Esophagus squamous epithelium (tissue), 5 donors: ENCODE measurements around the gene CARMIL1. TPM values are rescaled to one million over a fixed set of nuclear protein-coding genes. Genes with fewer than 3 reads are reported as not detected.

Source experiments
- DNase-seq: peaks from one replicate; lab custom pipeline; 2025; lab: John Stamatoyannopoulos, UW
- H3K27ac ChIP-seq, 4 donors: fragments of 200-600 bp; sonication (generic); one replicate each; pipeline ENCODE4 v1.5.1; 2016 to 2019; ENCODE audit warnings: mild to moderate bottlenecking in 1 of 4
- H3K27me3 ChIP-seq, 4 donors: fragments of 200-600 bp; sonication (generic); 1 replicate in 3 of 4; 2 replicates in 1 of 4; pipeline versions ENCODE4 v1.5.1 to v1.6.0; 2017 to 2021; ENCODE audit warnings: antibody characterized with exemption in 1 of 4
- H3K36me3 ChIP-seq, 3 donors: fragments of 200-600 bp; sonication (generic); one replicate each; pipeline ENCODE4 v1.5.1; 2016 to 2019
- H3K4me1 ChIP-seq, 3 donors: fragments of 200-600 bp; sonication (generic); one replicate each; pipeline ENCODE4 v1.5.1; 2017 to 2019
- H3K4me3 ChIP-seq, 4 donors: fragments of 200-600 bp; sonication (generic); 1 replicate in 3 of 4; 2 replicates in 1 of 4; pipeline ENCODE4 v1.5.1; 2016 to 2019; ENCODE audit warnings: mild to moderate bottlenecking in 2 of 4, moderate library complexity in 1 of 4
- H3K9me3 ChIP-seq, 3 donors: fragments of 200-600 bp; sonication (generic); one replicate each; pipeline ENCODE4 v1.5.1; 2016 to 2019
- CTCF ChIP-seq, 6 experiments: fragments of 450-650 bp in 4 of 6; fragments of 200-600 bp in 2 of 6; sonication (generic) in 2 of 6; IDR thresholded peaks; one replicate each; pipeline ENCODE4 v1.5.1; 2016 to 2019; ENCODE audit warnings: antibody characterized with exemption in 6 of 6, mild to moderate bottlenecking in 4 of 6, moderate library complexity in 4 of 6
- POLR2A ChIP-seq, 4 donors: fragments of 450-650 bp; IDR thresholded peaks; one replicate each; pipeline ENCODE4 v1.6.1; 2017; ENCODE audit warnings: antibody characterized with exemption in 4 of 4, mild to moderate bottlenecking in 4 of 4, moderate library complexity in 3 of 4
- WGBS, 2 donors: methylation state at CpG; one replicate each; pipeline ENCODE4 v1.1.5; 2018; 5-methylcytosine and 5-hydroxymethylcytosine counted together
- intact Hi-C: fragments of 100-400 bp; cut with DNase I; formaldehyde crosslinking; loops from one replicate; pipeline ENCODE4 v1.15.0; 2022
- total RNA-seq, 4 donors: library from RNA; depleted of rRNA; stranded (reverse); fragments of >200 nt; gene quantifications; one replicate each; pipeline ENCODE4 v1.1.0, GENCODE V29; 2016
- donor health status: DM: yes; HTN: yes; CAD: no.

Gene CARMIL1
- total RNA-seq, 4 donors from 2014 or later, result 7.2 to 19.7 (median 18.3) TPM

DNA sequence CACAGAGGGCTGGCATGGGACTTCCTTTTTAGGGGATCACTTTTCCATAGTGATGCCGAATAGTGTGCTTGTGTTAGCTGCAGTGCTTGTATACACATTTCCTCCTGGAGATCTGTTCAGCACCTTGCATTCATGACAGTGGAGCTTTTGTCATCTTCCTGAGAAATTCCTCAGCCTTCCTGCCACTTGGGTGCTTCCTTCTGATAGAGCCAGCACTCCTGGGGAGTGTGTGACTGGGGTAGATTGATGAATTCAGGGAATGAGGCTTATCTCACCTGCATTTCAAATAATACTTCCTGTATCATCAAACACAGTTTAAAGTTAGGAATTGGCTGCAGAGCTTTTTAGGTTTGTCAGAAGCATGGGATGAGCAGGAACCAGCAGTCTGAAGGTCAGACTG, 324.1 kb downstream of the CARMIL1 start:
- Histone ChIP-seq H3K36me3 (peaks cover 0 to 32% (median 0%) of the 10 kb centered on the region in 3 donors), H3K9me3 (no peaks in the 10 kb centered on the region), H3K4me3 (no peak overlapping the region), H3K4me1 (no peaks in the 10 kb centered on the region), H3K27ac (no peak overlapping the region), H3K27me3 (no peaks in the 10 kb centered on the region)
- 92 to 100% methylated on average over 1 of the region's 1 CpG for WGBS, 2 donors
- TF ChIP-seq CTCF (IDR thresholded peaks at IDR 0.05) (no peak), POLR2A (IDR thresholded peaks at IDR 0.05) (no peak)
- intact Hi-C loops, result no loop called here
- no peak for DNase-seq

- H3K27me3 ChIP-seq, result no peaks in the 10 kb centered on the region
- H3K27ac ChIP-seq, result no peak overlapping the region
- intact Hi-C loops, result no loop called here
- WGBS, 2 donors, result 78 to 87% methylated on average over 6 to 10 of the region's 11 CpGs
- H3K36me3 ChIP-seq, result peaks cover 0 to 47% (median 0%) of the 10 kb centered on the region in 3 donors
- DNase-seq, result no peak
- H3K4me1 ChIP-seq, result no peaks in the 10 kb centered on the region
- no peaks in the 10 kb centered on the region for H3K9me3 ChIP-seq
- no peak overlapping the region for H3K4me3 ChIP-seq
- no peak for TF ChIP-seq CTCF (IDR thresholded peaks at IDR 0.05)
- TF ChIP-seq POLR2A (IDR thresholded peaks at IDR 0.05), result no peak
Measured at GRCh38 chr6:25606151-25606550, 327.0 kb downstream of the CARMIL1 start.

- intact Hi-C loops, result no loop called here
- H3K9me3 ChIP-seq, result no peaks in the 10 kb centered on the region
- H3K4me3 ChIP-seq, result no peak overlapping the region
- 91 to 92% methylated on average over 5 of the region's 5 CpGs for WGBS, 2 donors
- no peaks in the 10 kb centered on the region for H3K4me1 ChIP-seq
- H3K27me3 ChIP-seq, result no peaks in the 10 kb centered on the region
- TF ChIP-seq CTCF (IDR thresholded peaks at IDR 0.05), result no peak
- TF ChIP-seq POLR2A (IDR thresholded peaks at IDR 0.05), result no peak
- H3K27ac ChIP-seq, result no peak overlapping the region
- peaks cover 0 to 69% (median 0%) of the 10 kb centered on the region in 3 donors for H3K36me3 ChIP-seq
- DNase-seq, result no peak
Measured at GRCh38 chr6:25608558-25609174, 329.5 kb downstream of the CARMIL1 start.

DNA sequence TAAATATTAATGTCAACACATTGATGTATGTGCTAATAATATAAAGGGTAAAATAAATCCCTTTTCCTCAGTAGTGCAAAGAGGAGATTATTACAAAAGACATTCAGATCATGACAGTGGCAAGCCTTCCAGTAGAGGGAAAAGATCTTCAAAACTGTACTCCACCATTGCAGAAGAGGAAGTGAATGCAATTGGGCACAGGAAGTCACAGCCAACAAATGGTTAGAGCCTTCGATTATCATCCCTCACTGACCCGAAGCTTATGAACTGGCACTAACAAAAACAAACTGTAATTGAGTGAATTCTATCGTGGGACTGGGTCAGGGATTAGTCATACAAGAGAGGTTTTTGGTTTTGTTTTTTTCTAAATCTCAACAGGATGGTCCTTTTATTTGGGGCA, 333.5 kb downstream of the CARMIL1 start:
- Histone ChIP-seq H3K9me3 (no peaks in the 10 kb centered on the region), H3K27ac (no peak overlapping the region), H3K27me3 (no peaks in the 10 kb centered on the region), H3K36me3 (peaks cover 0 to 60% (median 0%) of the 10 kb centered on the region in 3 donors), H3K4me3 (no peak overlapping the region), H3K4me1 (no peaks in the 10 kb centered on the region)
- WGBS, 2 donors, result 57 to 70% methylated on average over 3 of the region's 3 CpGs
- no peak for DNase-seq
- intact Hi-C loops, result no loop called here
- no peak for TF ChIP-seq POLR2A (IDR thresholded peaks at IDR 0.05)
- no peak for TF ChIP-seq CTCF (IDR thresholded peaks at IDR 0.05)

- TF ChIP-seq CTCF (IDR thresholded peaks at IDR 0.05), result no peak
- no peak for TF ChIP-seq POLR2A (IDR thresholded peaks at IDR 0.05)
- Histone ChIP-seq H3K4me1 (no peaks in the 10 kb centered on the region), H3K27me3 (no peaks in the 10 kb centered on the region), H3K9me3 (no peaks in the 10 kb centered on the region), H3K27ac (no peak overlapping the region), H3K36me3 (peaks cover 0 to 60% (median 0%) of the 10 kb centered on the region in 3 donors), H3K4me3 (no peak overlapping the region)
- 95 to 100% methylated on average over 1 of the region's 1 CpG for WGBS, 2 donors
- no peak for DNase-seq
- intact Hi-C loops, result no loop called here
Measured at GRCh38 chr6:25613415-25613814, 334.2 kb downstream of the CARMIL1 start.
